ENCODE results near the gene CALML3.

CALML3 gene

GRCh38 chr10:5518143-5518542 is 6.6 kb upstream of the CALML3 start:
- Histone ChIP-seq H3K36me3 (ENCODE audit: control insufficient read depth, insufficient read depth, low read length) (no peaks in the 10 kb centered on the region), H3K27ac (ENCODE audit: low read depth, low read length) (no peak overlapping the region), H3K9me3 (ENCODE audit: control insufficient read depth, insufficient read depth, low read depth, low read length) (peaks cover 18% of the 10 kb centered on the region), H3K4me1 (ENCODE audit: control insufficient read depth, insufficient read depth, low read length) (no peaks in the 10 kb centered on the region), H3K9ac (ENCODE audit: low read length) (no peak overlapping the region), H3K27me3 (ENCODE audit: control insufficient read depth, insufficient read depth, low read length) (no peaks in the 10 kb centered on the region), H3K4me3 (ENCODE audit: low read depth, low read length) (no peak overlapping the region)

- no peak overlapping the region for H3K4me3 ChIP-seq (ENCODE audit: low read depth, low read length)
- peaks cover 18% of the 10 kb centered on the region for H3K9me3 ChIP-seq (ENCODE audit: control insufficient read depth, insufficient read depth, low read depth, low read length)
- no peak overlapping the region for H3K9ac ChIP-seq (ENCODE audit: low read length)
- no peaks in the 10 kb centered on the region for H3K4me1 ChIP-seq (ENCODE audit: control insufficient read depth, insufficient read depth, low read length)
- no peaks in the 10 kb centered on the region for H3K36me3 ChIP-seq (ENCODE audit: control insufficient read depth, insufficient read depth, low read length)
- H3K27ac ChIP-seq (ENCODE audit: low read depth, low read length) = no peak overlapping the region
- no peaks in the 10 kb centered on the region for H3K27me3 ChIP-seq (ENCODE audit: control insufficient read depth, insufficient read depth, low read length)
Observed at GRCh38 chr10:5519054-5519453, 5.7 kb upstream of the CALML3 start.

- Histone ChIP-seq H3K27me3 (ENCODE audit: control insufficient read depth, insufficient read depth, low read length) (no peaks in the 10 kb centered on the region), H3K9ac (ENCODE audit: low read length) (no peak overlapping the region), H3K4me1 (ENCODE audit: control insufficient read depth, insufficient read depth, low read length) (no peaks in the 10 kb centered on the region), H3K27ac (ENCODE audit: low read depth, low read length) (no peak overlapping the region), H3K9me3 (ENCODE audit: control insufficient read depth, insufficient read depth, low read depth, low read length) (peaks cover 18% of the 10 kb centered on the region), H3K36me3 (ENCODE audit: control insufficient read depth, insufficient read depth, low read length) (no peaks in the 10 kb centered on the region), H3K4me3 (ENCODE audit: low read depth, low read length) (no peak overlapping the region)
Observed at GRCh38 chr10:5522913-5523560, 1.7 kb upstream of the CALML3 start.

- Histone ChIP-seq H3K36me3 (ENCODE audit: control insufficient read depth, insufficient read depth, low read length) (no peaks in the 10 kb centered on the region), H3K4me1 (ENCODE audit: control insufficient read depth, insufficient read depth, low read length) (no peaks in the 10 kb centered on the region), H3K4me3 (ENCODE audit: low read depth, low read length) (no peak overlapping the region), H3K27me3 (ENCODE audit: control insufficient read depth, insufficient read depth, low read length) (no peaks in the 10 kb centered on the region), H3K9me3 (ENCODE audit: control insufficient read depth, insufficient read depth, low read depth, low read length) (peaks cover 11% of the 10 kb centered on the region), H3K9ac (ENCODE audit: low read length) (no peak overlapping the region), H3K27ac (ENCODE audit: low read depth, low read length) (no peak overlapping the region)
Observed at GRCh38 chr10:5523796-5524574, 776 bp upstream of the CALML3 start.

- H3K4me3 ChIP-seq (ENCODE audit: low read depth, low read length) = no peak overlapping the region
- no peaks in the 10 kb centered on the region for H3K27me3 ChIP-seq (ENCODE audit: control insufficient read depth, insufficient read depth, low read length)
- H3K9me3 ChIP-seq (ENCODE audit: control insufficient read depth, insufficient read depth, low read depth, low read length) = no peaks in the 10 kb centered on the region
- no peak overlapping the region for H3K27ac ChIP-seq (ENCODE audit: low read depth, low read length)
- no peaks in the 10 kb centered on the region for H3K4me1 ChIP-seq (ENCODE audit: control insufficient read depth, insufficient read depth, low read length)
- no peak overlapping the region for H3K9ac ChIP-seq (ENCODE audit: low read length)
- no peaks in the 10 kb centered on the region for H3K36me3 ChIP-seq (ENCODE audit: control insufficient read depth, insufficient read depth, low read length)
Observed at GRCh38 chr10:5525561-5526341, 990 bp downstream of the CALML3 start.

- Histone ChIP-seq H3K4me1 (ENCODE audit: control insufficient read depth, insufficient read depth, low read length) (no peaks in the 10 kb centered on the region), H3K4me3 (ENCODE audit: low read depth, low read length) (no peak overlapping the region), H3K27me3 (ENCODE audit: control insufficient read depth, insufficient read depth, low read length) (no peaks in the 10 kb centered on the region), H3K9me3 (ENCODE audit: control insufficient read depth, insufficient read depth, low read depth, low read length) (no peaks in the 10 kb centered on the region; the same call in 1 of the 2 replicates), H3K36me3 (ENCODE audit: control insufficient read depth, insufficient read depth, low read length) (no peaks in the 10 kb centered on the region), H3K27ac (ENCODE audit: low read depth, low read length) (no peak overlapping the region), H3K9ac (ENCODE audit: low read length) (no peak overlapping the region)
Observed at GRCh38 chr10:5526691-5527331, 2.0 kb downstream of the CALML3 start.

- Histone ChIP-seq H3K27ac (ENCODE audit: low read depth, low read length) (no peak overlapping the region), H3K36me3 (ENCODE audit: control insufficient read depth, insufficient read depth, low read length) (no peaks in the 10 kb centered on the region), H3K4me3 (ENCODE audit: low read depth, low read length) (no peak overlapping the region), H3K9me3 (ENCODE audit: control insufficient read depth, insufficient read depth, low read depth, low read length) (no peaks in the 10 kb centered on the region; the same call in 1 of the 2 replicates), H3K27me3 (ENCODE audit: control insufficient read depth, insufficient read depth, low read length) (no peaks in the 10 kb centered on the region), H3K9ac (ENCODE audit: low read length) (no peak overlapping the region), H3K4me1 (ENCODE audit: control insufficient read depth, insufficient read depth, low read length) (no peaks in the 10 kb centered on the region)
Observed at GRCh38 chr10:5527332-5528200, 2.8 kb downstream of the CALML3 start.

- no peak overlapping the region for H3K9ac ChIP-seq (ENCODE audit: low read length)
- no peak overlapping the region for H3K27ac ChIP-seq (ENCODE audit: low read depth, low read length)
- no peaks in the 10 kb centered on the region for H3K36me3 ChIP-seq (ENCODE audit: control insufficient read depth, insufficient read depth, low read length)
- H3K4me1 ChIP-seq (ENCODE audit: control insufficient read depth, insufficient read depth, low read length) = no peaks in the 10 kb centered on the region
- H3K27me3 ChIP-seq (ENCODE audit: control insufficient read depth, insufficient read depth, low read length) = no peaks in the 10 kb centered on the region
- H3K9me3 ChIP-seq (ENCODE audit: control insufficient read depth, insufficient read depth, low read depth, low read length) = no peaks in the 10 kb centered on the region; the same call in 1 of the 2 replicates
- H3K4me3 ChIP-seq (ENCODE audit: low read depth, low read length) = no peak overlapping the region
Observed at GRCh38 chr10:5528989-5529701, 4.4 kb downstream of the CALML3 start.

- Histone ChIP-seq H3K9me3 (ENCODE audit: control insufficient read depth, insufficient read depth, low read depth, low read length) (no peaks in the 10 kb centered on the region; the same call in 1 of the 2 replicates), H3K4me3 (ENCODE audit: low read depth, low read length) (no peak overlapping the region), H3K9ac (ENCODE audit: low read length) (no peak overlapping the region), H3K27ac (ENCODE audit: low read depth, low read length) (no peak overlapping the region), H3K36me3 (ENCODE audit: control insufficient read depth, insufficient read depth, low read length) (no peaks in the 10 kb centered on the region), H3K27me3 (ENCODE audit: control insufficient read depth, insufficient read depth, low read length) (no peaks in the 10 kb centered on the region), H3K4me1 (ENCODE audit: control insufficient read depth, insufficient read depth, low read length) (no peaks in the 10 kb centered on the region)
Observed at GRCh38 chr10:5529702-5530411, 5.1 kb downstream of the CALML3 start.

Data from HUES6 (cell line).